A549 (cell line): ENCODE measurements around the gene BPIFB1. TPM values are rescaled to one million over a fixed set of nuclear protein-coding genes. Genes with fewer than 3 reads are reported as not detected.
A peak's percentile ranks its signal among the peaks of the same experiment; 100 is the strongest.

Experiments used
- ATAC-seq, 2 experiments: fragments of 200-7000 bp in 1 of 2; fragments of >200 bp in 1 of 2; cut with Nextera tagmentation in 1 of 2; cut with Tn5 transposase in 1 of 2; 3 replicates each; pipeline versions ENCODE4 v1.8.0 to v1.9.1; 2018 to 2020; ENCODE audit warnings: mild to moderate bottlenecking in 1 of 2, moderate library complexity in 1 of 2
- CTCF ChIA-PET: fragments of 300-600 bp; sonication (Branson Sonifier 250); formaldehyde crosslinking; extraction: SDS; loops from one replicate; lab custom pipeline; 2021; ENCODE audit warnings: antibody characterized with exemption, inconsistent platforms; lab: Yijun Ruan, JAX
- POLR2A ChIA-PET: fragments of 350-600 bp; formaldehyde crosslinking; extraction: SDS; loops from one replicate; lab custom pipeline; 2021; ENCODE audit warnings: antibody characterized with exemption, inconsistent platforms; lab: Yijun Ruan, JAX
- DNase-seq, 2 experiments: peaks; one replicate each; pipeline versions ENCODE4 v3.0.0 to v3.0.0-alpha.2; 2011 to 2016; ENCODE audit warnings: low read depth in 1 of 2, low spot score in 1 of 2
- FAIRE-seq: peaks from 2 replicates; lab custom pipeline; 2011; peaks lifted over from hg19 to GRCh38; lab: Jason Lieb, UNC
- H3K27ac ChIP-seq, 2 experiments: fragments of >200 bp; sonication (Bioruptor Twin); formaldehyde crosslinking; 3 replicates each; pipeline ENCODE4 v1.5.1; 2016 to 2017
- H3K4me1 ChIP-seq: fragments of >200 bp; sonication (Bioruptor Twin); formaldehyde crosslinking; 3 replicates; pipeline ENCODE4 v1.6.1; 2016
- H3K4me2 ChIP-seq: fragments of >200 bp; sonication (Bioruptor Twin); formaldehyde crosslinking; 3 replicates; pipeline ENCODE4 v1.6.1; 2016
- H3K4me3 ChIP-seq: fragments of >200 bp; sonication (Bioruptor Twin); formaldehyde crosslinking; 3 replicates; pipeline ENCODE4 v1.5.1; 2016
- H3K9me3 ChIP-seq: fragments of >200 bp; sonication (Bioruptor Twin); formaldehyde crosslinking; 3 replicates; pipeline ENCODE4 v1.6.1; 2016
- CEBPB ChIP-seq, 2 experiments: fragments of >200 bp in 1 of 2; sonication (Bioruptor Twin) in 1 of 2; formaldehyde crosslinking in 1 of 2; IDR thresholded peaks; 2 replicates each; pipeline ENCODE4 v1.6.1; 2012 to 2016
- CHD4 ChIP-seq: fragments of 200-600 bp; sonication (generic); IDR thresholded peaks from 2 replicates; pipeline ENCODE4 v1.6.1; 2016; ENCODE audit warnings: antibody characterized with exemption, mild to moderate bottlenecking, borderline replicate concordance
- EHF ChIP-seq: fragments of 250-450 bp; sonication (Bioruptor Pico); IDR thresholded peaks from 2 replicates; pipeline ENCODE4 v1.5.0; 2020; ENCODE audit warnings: mild to moderate bottlenecking
- ELK1 ChIP-seq: fragments of 150-350 bp; IDR thresholded peaks from 2 replicates; pipeline ENCODE4 v1.6.1; 2014; ENCODE audit warnings: low read depth, mild to moderate bottlenecking, low read length
- EP300 ChIP-seq, 2 experiments: fragments of >200 bp; sonication (Bioruptor Twin); formaldehyde crosslinking; IDR thresholded peaks; 2 replicates in 1 of 2; 3 replicates in 1 of 2; pipeline ENCODE4 v1.6.1; 2016 to 2017
- GATA3 ChIP-seq: IDR thresholded peaks from 2 replicates; pipeline ENCODE4 v1.6.1; 2012; ENCODE audit warnings: borderline replicate concordance
- HDAC2 ChIP-seq: fragments of 200-600 bp; sonication (generic); IDR thresholded peaks from 2 replicates; pipeline ENCODE4 v1.6.1; 2016
- HES2 ChIP-seq: fragments of >200 bp; sonication (Bioruptor Twin); formaldehyde crosslinking; IDR thresholded peaks from 2 replicates; pipeline ENCODE4 v1.6.1; 2016
- HMGXB4 ChIP-seq: fragments of 250-450 bp; sonication (Bioruptor Pico); IDR thresholded peaks from 2 replicates; pipeline ENCODE4 v1.5.0; 2021; ENCODE audit warnings: mild to moderate bottlenecking, moderate library complexity, borderline replicate concordance
- HOXB5 ChIP-seq: fragments of 250-450 bp; sonication (Bioruptor Pico); IDR thresholded peaks from 2 replicates; pipeline ENCODE4 v1.5.0; 2020; ENCODE audit warnings: mild to moderate bottlenecking, moderate library complexity
- KDM5A ChIP-seq: fragments of 200-600 bp; sonication (generic); IDR thresholded peaks from 2 replicates; pipeline ENCODE4 v1.6.1; 2016; ENCODE audit warnings: antibody characterized with exemption, mild to moderate bottlenecking
- NFE2L2 ChIP-seq: fragments of 150-350 bp; conservative IDR thresholded peaks from 2 replicates; pipeline ENCODE4 v1.6.1; 2014; ENCODE audit warnings: low read length
- NPAS2 ChIP-seq: fragments of 250-450 bp; sonication (Bioruptor Pico); IDR thresholded peaks from 2 replicates; pipeline ENCODE4 v1.8.0; 2022; ENCODE audit warnings: mild to moderate bottlenecking, moderate library complexity, borderline replicate concordance
- RARB ChIP-seq: fragments of 250-450 bp; sonication (Bioruptor Pico); IDR thresholded peaks from 2 replicates; pipeline ENCODE4 v1.8.0; 2021; ENCODE audit warnings: mild to moderate bottlenecking, moderate library complexity
- ZC3H11A ChIP-seq: fragments of 450-650 bp; IDR thresholded peaks from 2 replicates; pipeline ENCODE4 v1.6.1; 2014; ENCODE audit warnings: antibody characterized with exemption, mild to moderate bottlenecking
- ZSCAN20 ChIP-seq: fragments of 250-450 bp; sonication (Bioruptor Pico); IDR thresholded peaks from 2 replicates; pipeline ENCODE4 v1.8.0; 2022; ENCODE audit warnings: mild to moderate bottlenecking, moderate library complexity
- WGBS: methylation state at CpG from one replicate; pipeline ENCODE4 v1.1.6; 2017; ENCODE audit errors: missing lambda C conversion rate; 5-methylcytosine and 5-hydroxymethylcytosine counted together
- polyA plus RNA-seq, 4 experiments: library from polyadenylated mRNA; depleted of rRNA in 3 of 4; stranded (reverse); fragments of >200 nt; fragmentation: RNase III in 1 of 4; extraction: RNeasy Plus Mini Kit Qiagen cat#74134 plus additional on column Dnase treatment in 1 of 4; gene quantifications; 2 replicates in 3 of 4; 3 replicates in 1 of 4; pipeline ENCODE4 v1.2.3, GENCODE V29; 2011 to 2017

Gene BPIFB1
- polyA plus RNA-seq, 2 of the 4 experiments (the other 2 are of a cell fraction), result 0.18 TPM; not detected in 1

- CTCF ChIA-PET, result interaction anchor here (1.1 kb wide), 1 partner anchor 18 kb away, joined by 4 read pairs; no protein-coding TSS in a partner anchor
- FAIRE-seq (no peak), ATAC-seq (peak; percentile 23 to 54; a peak in 4 of 6 replicates), DNase-seq (no peak)
- no peaks in the 10 kb centered on the region for H3K4me1 ChIP-seq
- TF ChIP-seq HMGXB4 (CRISPR knock-in tag), result no peak
- no peak for TF ChIP-seq ELK1
- TF ChIP-seq HES2, result no peak
- no peak for TF ChIP-seq ZSCAN20 (CRISPR knock-in tag)
- no peak for TF ChIP-seq EP300 (IDR thresholded peaks at IDR 0.05)
- H3K4me3 ChIP-seq, result no peak overlapping the region
- H3K4me2 ChIP-seq, result no peak overlapping the region
- 79% methylated on average over 14 of the region's 14 CpGs for WGBS
- POLR2A ChIA-PET, result no interaction called here
- no peak overlapping the region for H3K27ac ChIP-seq
- H3K9me3 ChIP-seq, result no peaks in the 10 kb centered on the region
Measured at GRCh38 chr20:33317424-33318095, 34.5 kb downstream of the BPIFB1 start.

- POLR2A ChIA-PET, result no interaction called here
- 61% methylated on average over 3 of the region's 5 CpGs for WGBS
- ATAC-seq (peak in 1 of 2 experiments; percentile 37; a peak in 1 of 6 replicates), FAIRE-seq (no peak), DNase-seq (no peak)
- Histone ChIP-seq H3K4me2 (no peak overlapping the region), H3K9me3 (no peaks in the 10 kb centered on the region), H3K4me1 (no peaks in the 10 kb centered on the region), H3K27ac (no peak overlapping the region), H3K4me3 (no peak overlapping the region)
- CTCF ChIA-PET, result interaction anchor here (1.1 kb wide), 1 partner anchor 19 kb away, joined by 4 read pairs; no protein-coding TSS in a partner anchor
- no peak for TF ChIP-seq CEBPB (IDR thresholded peaks at IDR 0.05)
- TF ChIP-seq NFE2L2, result no peak
- no peak for TF ChIP-seq HES2
- no peak for TF ChIP-seq EHF (CRISPR knock-in tag)
- TF ChIP-seq GATA3, result no peak
- no peak for TF ChIP-seq HOXB5 (CRISPR knock-in tag)
- no peak for TF ChIP-seq ELK1
- no peak for TF ChIP-seq HDAC2
- no peak for TF ChIP-seq RARB (CRISPR knock-in tag)
Measured at GRCh38 chr20:33318096-33318429, 35.0 kb downstream of the BPIFB1 start.

GRCh38 chr20:33320006-33320405 is 37.0 kb downstream of the BPIFB1 start:
- no peak overlapping the region for H3K4me3 ChIP-seq
- H3K4me1 ChIP-seq, result no peaks in the 10 kb centered on the region
- no peak for TF ChIP-seq ZC3H11A
- TF ChIP-seq NPAS2 (CRISPR knock-in tag), result no peak
- TF ChIP-seq GATA3, result no peak
- TF ChIP-seq KDM5A, result no peak
- no peak for TF ChIP-seq CHD4
- H3K4me2 ChIP-seq, result no peak overlapping the region
- no peaks in the 10 kb centered on the region for H3K9me3 ChIP-seq
- ChIA-PET CTCF (no interaction called here), POLR2A (no interaction called here)
- 71% methylated on average over 10 of the region's 10 CpGs for WGBS
- no peak for DNase-seq
- H3K27ac ChIP-seq, result no peak overlapping the region
- no peak for ATAC-seq
- no peak for FAIRE-seq
